ENCODE data around the gene CD19.

DNA sequence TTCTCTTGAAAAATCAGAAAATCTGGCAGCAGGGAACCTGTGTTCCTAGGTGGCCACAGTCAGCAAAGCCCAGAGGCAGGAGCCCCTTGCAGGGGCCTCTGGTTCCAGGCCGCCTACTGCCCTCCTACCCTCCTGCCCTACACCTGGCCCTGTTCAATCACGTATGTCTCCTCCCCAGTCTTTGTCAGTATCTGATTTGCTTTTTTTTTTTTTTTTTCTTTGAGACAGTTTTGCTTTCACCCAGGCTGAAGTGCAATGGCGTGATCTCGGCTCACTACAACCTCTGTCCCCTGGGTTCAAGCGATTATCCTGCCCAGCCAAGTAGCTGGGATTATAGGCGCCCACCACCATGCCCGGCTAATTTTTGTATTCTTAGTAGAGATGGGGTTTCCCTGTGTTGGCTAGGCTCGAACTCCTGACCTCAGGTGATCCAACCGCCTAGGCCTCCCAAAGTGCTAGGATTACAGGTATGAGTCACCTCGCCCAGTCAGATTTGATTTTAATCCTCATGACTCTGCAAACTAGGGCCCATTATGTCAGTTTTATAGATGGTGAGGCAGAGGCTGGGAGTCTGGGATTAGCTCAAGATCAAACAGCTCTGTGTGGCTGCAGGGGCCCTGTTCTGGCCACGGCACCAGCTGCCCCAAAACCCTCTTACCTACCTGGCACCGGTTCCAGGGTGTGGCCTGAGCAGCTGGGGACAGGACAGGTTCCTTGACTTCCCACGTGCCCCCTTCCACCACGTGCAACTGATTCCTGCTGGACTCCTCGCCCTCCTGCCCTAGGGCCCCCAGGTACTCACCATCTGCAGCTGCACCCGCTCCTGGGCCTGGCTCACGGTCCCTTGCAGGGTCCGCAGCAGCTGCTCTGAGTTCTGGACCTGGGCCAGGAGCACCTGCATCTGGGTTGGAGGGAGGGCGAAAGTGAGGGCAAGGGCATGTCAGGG is 21.4 kb upstream of the CD19 start:
- TF ChIP-seq, protein P1, sequence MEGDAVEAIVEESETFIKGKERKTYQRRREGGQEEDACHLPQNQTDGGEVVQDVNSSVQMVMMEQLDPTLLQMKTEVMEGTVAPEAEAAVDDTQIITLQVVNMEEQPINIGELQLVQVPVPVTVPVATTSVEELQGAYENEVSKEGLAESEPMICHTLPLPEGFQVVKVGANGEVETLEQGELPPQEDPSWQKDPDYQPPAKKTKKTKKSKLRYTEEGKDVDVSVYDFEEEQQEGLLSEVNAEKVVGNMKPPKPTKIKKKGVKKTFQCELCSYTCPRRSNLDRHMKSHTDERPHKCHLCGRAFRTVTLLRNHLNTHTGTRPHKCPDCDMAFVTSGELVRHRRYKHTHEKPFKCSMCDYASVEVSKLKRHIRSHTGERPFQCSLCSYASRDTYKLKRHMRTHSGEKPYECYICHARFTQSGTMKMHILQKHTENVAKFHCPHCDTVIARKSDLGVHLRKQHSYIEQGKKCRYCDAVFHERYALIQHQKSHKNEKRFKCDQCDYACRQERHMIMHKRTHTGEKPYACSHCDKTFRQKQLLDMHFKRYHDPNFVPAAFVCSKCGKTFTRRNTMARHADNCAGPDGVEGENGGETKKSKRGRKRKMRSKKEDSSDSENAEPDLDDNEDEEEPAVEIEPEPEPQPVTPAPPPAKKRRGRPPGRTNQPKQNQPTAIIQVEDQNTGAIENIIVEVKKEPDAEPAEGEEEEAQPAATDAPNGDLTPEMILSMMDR (IDR thresholded peaks at IDR 0.05 in 2 of 3, conservative IDR thresholded peaks at IDR 0.05 in 1 of 3; ENCODE audit: control insufficient read depth in 2 of 3, extremely low read depth in 1 of 3, insufficient read depth in 1 of 3, low read depth in 3 of 3, low read length in 3 of 3), result no peak
- TF ChIP-seq TARDBP (IDR thresholded peaks at IDR 0.05; ENCODE audit: borderline replicate concordance), result no peak
- TF ChIP-seq POLR2A (IDR thresholded peaks at IDR 0.05; ENCODE audit: low read depth, low read length), result no peak
- TF ChIP-seq, protein P2, sequence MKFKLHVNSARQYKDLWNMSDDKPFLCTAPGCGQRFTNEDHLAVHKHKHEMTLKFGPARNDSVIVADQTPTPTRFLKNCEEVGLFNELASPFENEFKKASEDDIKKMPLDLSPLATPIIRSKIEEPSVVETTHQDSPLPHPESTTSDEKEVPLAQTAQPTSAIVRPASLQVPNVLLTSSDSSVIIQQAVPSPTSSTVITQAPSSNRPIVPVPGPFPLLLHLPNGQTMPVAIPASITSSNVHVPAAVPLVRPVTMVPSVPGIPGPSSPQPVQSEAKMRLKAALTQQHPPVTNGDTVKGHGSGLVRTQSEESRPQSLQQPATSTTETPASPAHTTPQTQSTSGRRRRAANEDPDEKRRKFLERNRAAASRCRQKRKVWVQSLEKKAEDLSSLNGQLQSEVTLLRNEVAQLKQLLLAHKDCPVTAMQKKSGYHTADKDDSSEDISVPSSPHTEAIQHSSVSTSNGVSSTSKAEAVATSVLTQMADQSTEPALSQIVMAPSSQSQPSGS (IDR thresholded peaks at IDR 0.05; ENCODE audit: low read length), result no peak
- no peak for TF ChIP-seq PAX5 (IDR thresholded peaks at IDR 0.05; ENCODE audit: borderline replicate concordance, low read depth, low read length)
- TF ChIP-seq CREB1 (IDR thresholded peaks at IDR 0.05; ENCODE audit: low read depth), result no peak
- no peak for TF ChIP-seq CHD2 (IDR thresholded peaks at IDR 0.05; ENCODE audit: borderline replicate concordance, low read depth, low read length)
- no peak for TF ChIP-seq EP300 (IDR thresholded peaks at IDR 0.05; ENCODE audit: borderline replicate concordance in 1 of 2, control insufficient read depth in 1 of 2, low read depth in 2 of 2, low read length in 2 of 2)
- no peak for TF ChIP-seq POLR2AphosphoS2 (IDR thresholded peaks at IDR 0.05; ENCODE audit: low read depth, low read length)

All from GM12878 (cell line).